Erythroblast (primary cell): ENCODE data around the gene SYNPO.

Source experiments
- GATA1 ChIP-seq: IDR thresholded peaks from 2 replicates; pipeline ENCODE4 v1.6.1; 2011; ENCODE audit warnings: low read depth, mild to moderate bottlenecking, control low read depth, low read length, moderate library complexity
- POLR2A ChIP-seq: IDR thresholded peaks from 2 replicates; pipeline ENCODE4 v1.6.1; 2011; ENCODE audit warnings: mild to moderate bottlenecking, low read length

DNA sequence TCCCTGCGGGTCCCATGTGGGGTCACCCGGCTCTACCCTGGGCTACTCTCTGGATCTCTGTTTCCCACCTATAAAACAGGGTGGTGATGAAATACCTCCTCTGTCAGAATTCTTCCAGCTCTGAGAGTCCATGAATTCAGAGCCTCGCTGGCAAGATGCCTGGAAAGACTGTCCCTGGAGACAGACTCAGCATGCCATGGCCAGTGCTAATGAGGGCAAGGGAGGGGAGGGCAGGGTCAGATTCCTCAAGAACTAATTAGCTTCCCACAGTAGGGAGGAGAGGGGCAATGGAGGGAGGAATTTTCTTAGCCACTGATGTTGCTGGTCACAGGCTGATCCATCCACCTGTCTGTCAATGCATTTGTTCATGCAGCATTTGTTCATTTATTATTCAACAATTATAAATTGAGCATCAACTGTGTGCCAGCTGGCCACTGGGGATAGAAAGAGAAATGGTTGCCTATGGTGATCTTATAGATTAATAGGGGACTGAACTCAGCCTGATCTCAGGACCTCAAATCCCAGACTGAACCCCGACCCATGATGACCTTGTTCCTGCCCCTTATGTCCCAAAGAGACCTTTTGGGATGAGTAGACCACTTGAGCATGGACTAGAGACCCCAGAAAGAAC, 4.7 kb downstream of the SYNPO start:
- no peak for TF ChIP-seq POLR2A
- no peak for TF ChIP-seq GATA1
